Heart left ventricle (tissue), 16 donors: ENCODE results near the gene LAMA2. TPM values are rescaled to one million over a fixed set of nuclear protein-coding genes. Genes with fewer than 3 reads are reported as not detected.

ENCODE experiments used
- ATAC-seq, 4 donors: fragments of 200-7000 bp; cut with Tn5 transposase; one replicate each; pipeline ENCODE4 v1.9.1; 2020 to 2022; ENCODE audit warnings: moderate library complexity in 4 of 4, mild to moderate bottlenecking in 3 of 4, moderate number of reproducible peaks in 1 of 4
- DNase-seq, 5 donors: peaks; one replicate each; pipeline ENCODE4 v3.0.0-alpha.2; 2020
- H3K27ac ChIP-seq, 12 donors: fragments of 200-600 bp; sonication (generic) in 4 of 12; one replicate each; pipeline versions ENCODE4 v1.5.0 to v1.8.0; 2016 to 2022; ENCODE audit warnings: mild to moderate bottlenecking in 2 of 12
- H3K27me3 ChIP-seq, 9 donors: fragments of 200-600 bp; sonication (generic) in 2 of 9; one replicate each; pipeline versions ENCODE4 v1.5.1 to v1.8.0; 2016 to 2022; ENCODE audit warnings: mild to moderate bottlenecking in 3 of 9
- H3K36me3 ChIP-seq, 9 donors: fragments of 200-600 bp; sonication (generic) in 2 of 9; one replicate each; pipeline versions ENCODE4 v1.5.0 to v1.8.0; 2018 to 2022; ENCODE audit warnings: mild to moderate bottlenecking in 2 of 9
- H3K4me1 ChIP-seq, 12 donors: fragments of 200-600 bp; sonication (generic) in 4 of 12; one replicate each; pipeline versions ENCODE4 v1.5.0 to v1.8.0; 2016 to 2022; ENCODE audit warnings: mild to moderate bottlenecking in 3 of 12
- H3K4me3 ChIP-seq, 12 donors: fragments of 200-600 bp; sonication (generic) in 4 of 12; one replicate each; pipeline versions ENCODE4 v1.5.0 to v1.8.0; 2017 to 2022; ENCODE audit warnings: mild to moderate bottlenecking in 9 of 12, moderate library complexity in 4 of 12
- H3K9me3 ChIP-seq, 12 donors: fragments of 200-600 bp; sonication (generic) in 4 of 12; one replicate each; pipeline versions ENCODE4 v1.5.0 to v1.8.0; 2016 to 2022; ENCODE audit warnings: mild to moderate bottlenecking in 1 of 12
- CTCF ChIP-seq, 12 donors: fragments of 200-600 bp; sonication (generic) in 4 of 12; IDR thresholded peaks; one replicate each; pipeline versions ENCODE4 v1.5.0 to v1.8.0; 2018 to 2022; ENCODE audit warnings: antibody characterized with exemption in 12 of 12, mild to moderate bottlenecking in 5 of 12
- POLR2A ChIP-seq, 2 donors: fragments of 450-650 bp; IDR thresholded peaks; one replicate each; pipeline ENCODE4 v1.6.1; 2017; ENCODE audit warnings: antibody characterized with exemption in 2 of 2, mild to moderate bottlenecking in 2 of 2, moderate library complexity in 2 of 2
- WGBS, 4 donors: extraction: QIAGEN DNeasy Blood & Tissue Kit in 2 of 4; methylation state at CpG; one replicate each; pipeline versions ENCODE4 v1.1.5 to v1.1.7; 2013 to 2018; 5-methylcytosine and 5-hydroxymethylcytosine counted together
- intact Hi-C, 10 donors: fragments of 100-400 bp; cut with DNase I; formaldehyde crosslinking; loops; one replicate each; pipeline versions ENCODE4 v1.11.1 to v1.14.2; 2022
- polyA plus RNA-seq, 2 donors: library from polyadenylated mRNA; stranded (reverse); fragments of 200-250 nt; gene quantifications; one replicate each; pipeline ENCODE4 v1.2.3, GENCODE V29; 2013
- total RNA-seq, 9 donors: library from RNA; depleted of rRNA in 2 of 9; stranded (reverse); fragments of >200 nt in 2 of 9; fragmentation: NEBNext Ultra II Directional in 3 of 9; extraction: Animal tissue kit (Norgen Biotek cat#: 25700) in 3 of 9; gene quantifications; one replicate each; pipeline versions ENCODE4 v1.1.0 to v1.2.4, GENCODE V29; 2016 to 2023
- donor health status: ischemic (EF 13 %, LVEDD 7.1; RV severe dilation, severe dysfunction).
- donor health status: healthy with polysubstance abuse.
- donor health status: DM: no; HTN: yes; CAD: no.
- donor health status: DM: no; HTN: no; CAD: no.
- donor health status: ischemic (EF 25% LVEDD 6.9; RV normal size, moderate dysfunction).
- donor health status: ischemic (EF 25% LVEDD 5.7; RV mildly dilated, moderate dysfunction).
- donor health status: healthy.
- donor health status: DM: yes; HTN: yes; CAD: no.
- donor health status: ischemic (EF 35%, LVEDD 5.7; RV mildly dilated, moderate dysfunction).
- donor health status: nonischemic (EF 11% LVEDD 7.7; RV severe dilation, severe dysfunction).
- donor health status: DM: yes; HTN: yes; CAD: no.
- donor health status: PGD.
- donor health status: ischemic (EF 29% LVEDD 5.4; RV normal size, mild dysfunction).
- donor health status: nonischemic (EF 23%, LVEDD 6.1; RV moderate dilation, normal function).

The LAMA2 gene
- total and polyA plus RNA-seq, 11 donors = 34.8 to 299 (median 206) TPM

- 73 to 85% (median 79%) methylated on average over 3 of the region's 3 CpGs for WGBS, 4 donors
- H3K9me3 ChIP-seq = no peaks in the 10 kb centered on the region
- H3K27me3 ChIP-seq = no peaks in the 10 kb centered on the region
- no peak overlapping the region for H3K4me3 ChIP-seq
- H3K36me3 ChIP-seq = peaks cover 0 to 92% (median 8%) of the 10 kb centered on the region in 9 donors
- intact Hi-C loops = no loop called here
- DNase-seq (no peak), ATAC-seq (no peak)
- TF ChIP-seq CTCF (IDR thresholded peaks at IDR 0.05) (no peak), POLR2A (IDR thresholded peaks at IDR 0.05) (no peak)
- no peak overlapping the region for H3K27ac ChIP-seq
- peaks cover 0 to 19% (median 11%) of the 10 kb centered on the region in 12 donors for H3K4me1 ChIP-seq
These were observed 589.3 kb downstream of the LAMA2 start for GRCh38 chr6:129472239-129472638.

- DNase-seq (no peak), ATAC-seq (no peak)
- intact Hi-C loops = no loop called here
- peaks cover 0 to 19% (median 11%) of the 10 kb centered on the region in 12 donors for H3K4me1 ChIP-seq
- no peak overlapping the region for H3K27ac ChIP-seq
- TF ChIP-seq POLR2A (IDR thresholded peaks at IDR 0.05) (no peak), CTCF (IDR thresholded peaks at IDR 0.05) (no peak)
- peaks cover 0 to 94% (median 8%) of the 10 kb centered on the region in 9 donors for H3K36me3 ChIP-seq
- no peaks in the 10 kb centered on the region for H3K9me3 ChIP-seq
- WGBS, 4 donors = 91 to 96% (median 93%) methylated on average over 3 of the region's 3 CpGs
- H3K27me3 ChIP-seq = no peaks in the 10 kb centered on the region
- no peak overlapping the region for H3K4me3 ChIP-seq
These were observed 590.6 kb downstream of the LAMA2 start for GRCh38 chr6:129473546-129473945.

- Histone ChIP-seq H3K4me3 (no peak overlapping the region), H3K27ac (peak overlapping the region in 1 of 12 donors; percentile 2), H3K9me3 (no peaks in the 10 kb centered on the region), H3K27me3 (no peaks in the 10 kb centered on the region), H3K4me1 (peaks cover 0 to 19% (median 11%) of the 10 kb centered on the region in 12 donors), H3K36me3 (peaks cover 0 to 95% (median 14%) of the 10 kb centered on the region in 9 donors)
- intact Hi-C loops = no loop called here
- DNase-seq = no peak
- TF ChIP-seq POLR2A (IDR thresholded peaks at IDR 0.05) = no peak
- 46 to 54% (median 51%) methylated on average over 7 of the region's 7 CpGs for WGBS, 4 donors
- ATAC-seq = peak in 3 of 4 donors; percentile 18 to 62 (median 22)
These were observed 592.7 kb downstream of the LAMA2 start for GRCh38 chr6:129475477-129476247.

- Histone ChIP-seq H3K4me1 (peaks cover 0 to 19% (median 11%) of the 10 kb centered on the region in 12 donors), H3K36me3 (peaks cover 0 to 95% (median 16%) of the 10 kb centered on the region in 9 donors), H3K9me3 (no peaks in the 10 kb centered on the region), H3K4me3 (no peak overlapping the region), H3K27ac (no peak overlapping the region), H3K27me3 (no peaks in the 10 kb centered on the region)
- 78 to 82% (median 79%) methylated on average over 4 of the region's 4 CpGs for WGBS, 4 donors
- no peak for TF ChIP-seq POLR2A (IDR thresholded peaks at IDR 0.05)
- no peak for TF ChIP-seq CTCF (IDR thresholded peaks at IDR 0.05)
- intact Hi-C loops = no loop called here
- DNase-seq = no peak
- ATAC-seq = no peak
These were observed 593.3 kb downstream of the LAMA2 start for GRCh38 chr6:129476248-129476564.
